ENCODE results near the gene MTG2. TPM values are rescaled to one million over a fixed set of nuclear protein-coding genes. Genes with fewer than 3 reads are reported as not detected.

Gene MTG2
- polyA plus RNA-seq, 1 of the 3 experiments (the other 2 are of a cell fraction) = 42.9 TPM

DNA sequence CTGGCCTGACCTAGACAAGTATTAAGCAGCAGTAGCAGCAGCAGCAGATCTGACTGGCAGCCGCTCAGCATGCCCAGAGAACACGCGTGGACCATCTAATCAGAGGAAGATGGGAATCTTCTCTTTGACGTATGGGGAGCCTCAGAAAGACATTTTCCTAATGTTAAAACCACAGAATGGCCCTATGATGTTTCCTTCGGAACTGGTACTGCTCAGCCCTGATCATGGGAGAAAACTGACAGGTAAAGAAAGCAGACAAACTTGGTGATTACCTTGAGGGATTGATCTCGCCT is 45.8 kb upstream of the MTG2 start:
- CTCF ChIA-PET = interaction anchor here (0.7 to 11.1 kb wide), 9 partner anchors 10 to 127 kb away, joined by 3 to 130 read pairs (median 8); no protein-coding TSS in a partner anchor
- H3K9me2 ChIP-seq = no peaks in the 10 kb centered on the region
- TF ChIP-seq TAF1 (IDR thresholded peaks at IDR 0.05; ENCODE audit: borderline replicate concordance, low read depth, low read length) (no peak), FOXM1 (IDR thresholded peaks at IDR 0.05; ENCODE audit: low read depth) (no peak), RAD21 (IDR thresholded peaks at IDR 0.05; ENCODE audit: low read length) (no peak), TEAD4 (IDR thresholded peaks at IDR 0.05; ENCODE audit: borderline replicate concordance, insufficient read depth) (no peak), SMC3 (IDR thresholded peaks at IDR 0.05; ENCODE audit: low read depth, low read length) (no peak), RCOR1 (IDR thresholded peaks at IDR 0.05; ENCODE audit: low read length) (no peak), POLR2AphosphoS5 (IDR thresholded peaks at IDR 0.05; ENCODE audit: low read depth, low read length) (no peak), EP300 (IDR thresholded peaks at IDR 0.05; ENCODE audit: borderline replicate concordance in 1 of 2, low read depth in 1 of 2, low read length in 1 of 2) (no peak), GABPA (IDR thresholded peaks at IDR 0.05; ENCODE audit: low read depth) (no peak)
- TF ChIP-seq, protein P1, sequence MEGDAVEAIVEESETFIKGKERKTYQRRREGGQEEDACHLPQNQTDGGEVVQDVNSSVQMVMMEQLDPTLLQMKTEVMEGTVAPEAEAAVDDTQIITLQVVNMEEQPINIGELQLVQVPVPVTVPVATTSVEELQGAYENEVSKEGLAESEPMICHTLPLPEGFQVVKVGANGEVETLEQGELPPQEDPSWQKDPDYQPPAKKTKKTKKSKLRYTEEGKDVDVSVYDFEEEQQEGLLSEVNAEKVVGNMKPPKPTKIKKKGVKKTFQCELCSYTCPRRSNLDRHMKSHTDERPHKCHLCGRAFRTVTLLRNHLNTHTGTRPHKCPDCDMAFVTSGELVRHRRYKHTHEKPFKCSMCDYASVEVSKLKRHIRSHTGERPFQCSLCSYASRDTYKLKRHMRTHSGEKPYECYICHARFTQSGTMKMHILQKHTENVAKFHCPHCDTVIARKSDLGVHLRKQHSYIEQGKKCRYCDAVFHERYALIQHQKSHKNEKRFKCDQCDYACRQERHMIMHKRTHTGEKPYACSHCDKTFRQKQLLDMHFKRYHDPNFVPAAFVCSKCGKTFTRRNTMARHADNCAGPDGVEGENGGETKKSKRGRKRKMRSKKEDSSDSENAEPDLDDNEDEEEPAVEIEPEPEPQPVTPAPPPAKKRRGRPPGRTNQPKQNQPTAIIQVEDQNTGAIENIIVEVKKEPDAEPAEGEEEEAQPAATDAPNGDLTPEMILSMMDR (IDR thresholded peaks at IDR 0.05) = no peak
- TF ChIP-seq, protein P2, sequence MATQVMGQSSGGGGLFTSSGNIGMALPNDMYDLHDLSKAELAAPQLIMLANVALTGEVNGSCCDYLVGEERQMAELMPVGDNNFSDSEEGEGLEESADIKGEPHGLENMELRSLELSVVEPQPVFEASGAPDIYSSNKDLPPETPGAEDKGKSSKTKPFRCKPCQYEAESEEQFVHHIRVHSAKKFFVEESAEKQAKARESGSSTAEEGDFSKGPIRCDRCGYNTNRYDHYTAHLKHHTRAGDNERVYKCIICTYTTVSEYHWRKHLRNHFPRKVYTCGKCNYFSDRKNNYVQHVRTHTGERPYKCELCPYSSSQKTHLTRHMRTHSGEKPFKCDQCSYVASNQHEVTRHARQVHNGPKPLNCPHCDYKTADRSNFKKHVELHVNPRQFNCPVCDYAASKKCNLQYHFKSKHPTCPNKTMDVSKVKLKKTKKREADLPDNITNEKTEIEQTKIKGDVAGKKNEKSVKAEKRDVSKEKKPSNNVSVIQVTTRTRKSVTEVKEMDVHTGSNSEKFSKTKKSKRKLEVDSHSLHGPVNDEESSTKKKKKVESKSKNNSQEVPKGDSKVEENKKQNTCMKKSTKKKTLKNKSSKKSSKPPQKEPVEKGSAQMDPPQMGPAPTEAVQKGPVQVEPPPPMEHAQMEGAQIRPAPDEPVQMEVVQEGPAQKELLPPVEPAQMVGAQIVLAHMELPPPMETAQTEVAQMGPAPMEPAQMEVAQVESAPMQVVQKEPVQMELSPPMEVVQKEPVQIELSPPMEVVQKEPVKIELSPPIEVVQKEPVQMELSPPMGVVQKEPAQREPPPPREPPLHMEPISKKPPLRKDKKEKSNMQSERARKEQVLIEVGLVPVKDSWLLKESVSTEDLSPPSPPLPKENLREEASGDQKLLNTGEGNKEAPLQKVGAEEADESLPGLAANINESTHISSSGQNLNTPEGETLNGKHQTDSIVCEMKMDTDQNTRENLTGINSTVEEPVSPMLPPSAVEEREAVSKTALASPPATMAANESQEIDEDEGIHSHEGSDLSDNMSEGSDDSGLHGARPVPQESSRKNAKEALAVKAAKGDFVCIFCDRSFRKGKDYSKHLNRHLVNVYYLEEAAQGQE (IDR thresholded peaks at IDR 0.05; ENCODE audit: low read depth, low read length) = no peak

More for the DNA sequence above, 45.8 kb upstream of the MTG2 start:
- Histone ChIP-seq H3K9ac (no peak overlapping the region), H4K20me1 (ENCODE audit: insufficient read depth) (peaks cover 79% of the 10 kb centered on the region), H3K36me3 (replicated peaks in 1 of 2; ENCODE audit: control insufficient read depth in 1 of 2, insufficient read depth in 2 of 2, low read length in 1 of 2) (peaks cover 57 to 79% of the 10 kb centered on the region in 2 experiments), H3K4me2 (no peak overlapping the region), H3K4me1 (ENCODE audit: control insufficient read depth in 1 of 2, insufficient read depth in 2 of 2, low read depth in 1 of 2, low read length in 1 of 2) (peaks cover 5 to 14% of the 10 kb centered on the region in 2 experiments; a peak in 3 of 4 replicates), H2AFZ (ENCODE audit: low read depth) (no peak overlapping the region), H3K4me3 (ENCODE audit: low read depth in 2 of 2, low read length in 1 of 2) (no peak overlapping the region; a peak in 1 of 4 replicates), H3F3A (replicated peaks; ENCODE audit: insufficient read depth) (peaks cover 37% of the 10 kb centered on the region), H3K79me2 (ENCODE audit: insufficient read depth) (peaks cover 46% of the 10 kb centered on the region), H3K9me3 (no peaks in the 10 kb centered on the region), H3K27me3 (ENCODE audit: insufficient read depth) (no peaks in the 10 kb centered on the region), H3K27ac (ENCODE audit: low read depth in 2 of 2, low read length in 1 of 2) (no peak overlapping the region; a peak in 1 of 4 replicates)
- 86% methylated on average over 6 of the region's 6 CpGs for WGBS (ENCODE audit: low lambda C conversion rate)
- POLR2A ChIA-PET = interaction anchor here (1.4 to 1.5 kb wide), 2 partner anchors 15 to 126 kb away, joined by 5 to 6 read pairs; no protein-coding TSS in a partner anchor
- no peak for DNase-seq
